HG02763 (cell line): ENCODE data around the gene EMID1.

ENCODE experiments used
- ATAC-seq: cut with Tn5 transposase; IDR thresholded peaks from one replicate; pipeline ENCODE4 v1.9.1; 2021; ENCODE audit warnings: mild to moderate bottlenecking, moderate library complexity; ENCODE audit not compliant: unreplicated experiment

Gene EMID1

GRCh38 chr22:29205594-29206371 lies at the start of gene EMID1:
TSS of gene EMID1 (plus strand) at chr22:29205896. CDS start at chr22:29206039, 143 bp downstream.
- no peak for ATAC-seq

GRCh38 chr22:29155966-29156365 lies 49.7 kb upstream of the EMID1 start:
- no peak for ATAC-seq

GRCh38 chr22:29156507-29156906 lies 49.2 kb upstream of the EMID1 start:
- no peak for ATAC-seq

GRCh38 chr22:29157759-29158535 lies 47.7 kb upstream of the EMID1 start:
- no peak for ATAC-seq

DNA sequence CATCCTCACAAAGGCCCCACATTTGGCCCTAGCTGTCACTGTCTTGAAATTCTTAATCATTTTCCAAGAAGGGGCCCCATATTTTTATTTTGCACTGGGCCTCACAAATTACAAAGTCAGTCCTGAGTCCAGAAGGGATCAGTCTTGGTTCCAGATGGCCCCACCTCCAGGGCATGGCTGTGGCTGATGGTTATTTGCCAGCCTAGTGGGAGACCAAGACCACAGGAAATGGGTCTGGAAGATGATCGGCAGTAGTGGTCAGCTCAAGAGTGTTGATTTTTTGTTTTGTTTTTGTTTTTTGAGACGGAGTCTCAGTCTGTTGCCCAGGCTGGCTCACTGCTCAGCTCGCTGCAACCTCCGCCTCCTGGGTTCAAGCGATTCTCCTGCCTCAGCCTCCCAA lies 47.1 kb upstream of the EMID1 start:
- no peak for ATAC-seq

- no peak for ATAC-seq
Measured at GRCh38 chr22:29163808-29164207, 41.9 kb upstream of the EMID1 start.

DNA sequence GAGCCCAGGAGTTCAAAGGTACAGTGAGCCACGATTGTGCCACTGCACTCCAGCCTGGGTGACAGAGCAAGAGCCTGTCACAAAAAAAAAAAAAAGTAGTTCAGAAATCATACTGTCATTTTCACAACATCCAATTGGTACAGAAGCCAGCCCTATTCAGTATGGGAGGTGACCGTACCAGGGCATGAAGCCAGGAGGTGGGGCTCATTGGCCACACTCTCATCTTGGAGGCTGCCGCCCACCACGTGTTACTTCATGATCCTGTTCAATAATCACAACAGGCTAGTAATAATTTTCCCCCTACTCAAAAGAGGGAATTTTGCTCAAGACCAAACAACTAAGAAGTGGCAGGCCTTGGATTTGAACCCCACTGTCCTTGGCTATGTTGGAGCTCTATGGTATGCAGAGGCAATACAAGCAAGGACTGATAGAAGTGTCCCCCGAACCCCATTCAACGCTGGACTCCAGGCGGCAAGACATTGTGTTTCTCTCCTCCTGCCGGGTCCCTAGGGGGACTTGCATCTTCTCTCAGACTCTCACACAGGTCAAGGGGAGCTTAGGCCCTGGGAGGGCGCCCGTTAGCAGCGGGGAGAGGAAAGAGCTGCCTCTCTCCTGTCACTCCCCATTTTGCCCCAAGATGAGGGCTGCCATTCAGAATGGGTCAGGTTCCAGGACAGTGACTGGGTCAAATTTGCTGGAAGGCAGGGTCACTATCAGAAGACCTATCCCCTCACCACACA lies 40.2 kb upstream of the EMID1 start:
- ATAC-seq: no peak

DNA sequence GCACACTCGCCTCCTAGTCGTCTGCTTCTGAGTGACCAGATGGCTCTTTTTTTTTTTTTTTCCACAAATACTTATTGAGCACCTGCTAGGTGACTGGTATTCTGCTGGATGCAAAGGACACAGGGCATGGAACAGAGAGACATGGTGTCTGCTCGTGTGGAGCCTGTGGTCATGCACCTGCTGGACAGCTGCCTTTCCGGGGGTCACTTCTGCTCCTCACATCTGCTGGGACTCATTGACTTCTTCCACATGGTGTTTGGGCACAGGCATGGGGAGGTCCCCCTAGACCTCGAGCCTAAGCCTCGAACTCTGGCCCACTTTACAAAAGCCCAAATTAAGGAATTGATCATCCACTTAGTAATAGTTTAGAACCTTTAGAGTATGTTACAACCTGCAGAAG lies 39.5 kb upstream of the EMID1 start:
- ATAC-seq: no peak

DNA sequence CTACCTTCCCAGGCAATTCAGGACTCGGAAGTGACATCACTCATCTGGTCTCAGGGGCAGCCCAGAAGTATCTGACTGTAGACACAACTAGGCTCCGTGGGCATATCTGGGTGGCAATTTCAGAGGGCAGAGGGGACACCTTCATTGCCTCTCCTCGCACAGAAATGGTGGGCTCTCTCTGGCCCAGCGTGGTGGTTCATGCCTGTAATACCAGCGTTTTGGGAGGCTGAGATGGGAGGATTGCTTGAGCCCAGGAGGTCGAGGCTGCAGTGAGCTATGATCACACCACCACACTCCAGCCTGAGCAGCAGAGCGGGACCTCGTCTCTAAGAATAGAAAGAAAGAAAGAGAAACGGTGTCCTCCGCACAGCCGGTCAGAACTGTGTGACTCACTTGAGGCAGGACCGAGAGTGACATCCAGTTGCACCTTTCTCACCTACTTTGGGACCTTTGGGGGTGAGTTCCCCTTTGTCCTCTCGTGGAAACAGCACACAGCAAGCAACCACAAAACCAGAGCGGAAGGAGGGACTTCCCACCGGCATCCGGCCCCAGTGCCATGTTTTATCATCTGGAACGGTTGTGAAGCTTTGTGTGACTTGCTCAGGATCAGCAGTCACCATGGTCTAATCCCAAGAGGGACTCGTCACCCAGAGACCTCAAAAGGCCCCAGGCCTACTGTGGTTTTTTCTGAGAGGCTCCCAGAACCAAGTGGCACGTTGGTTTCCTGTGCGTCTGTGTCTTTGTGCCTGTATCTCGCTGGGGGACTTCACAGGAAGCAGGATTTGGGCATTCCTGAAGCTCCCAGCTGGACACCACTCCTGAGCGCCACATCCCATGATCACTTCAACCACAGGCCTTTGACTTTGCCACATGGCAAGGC lies 38.4 kb upstream of the EMID1 start:
- ATAC-seq: peak; percentile 87

- ATAC-seq: no peak
Measured at GRCh38 chr22:29171721-29172120, 34.0 kb upstream of the EMID1 start.

DNA sequence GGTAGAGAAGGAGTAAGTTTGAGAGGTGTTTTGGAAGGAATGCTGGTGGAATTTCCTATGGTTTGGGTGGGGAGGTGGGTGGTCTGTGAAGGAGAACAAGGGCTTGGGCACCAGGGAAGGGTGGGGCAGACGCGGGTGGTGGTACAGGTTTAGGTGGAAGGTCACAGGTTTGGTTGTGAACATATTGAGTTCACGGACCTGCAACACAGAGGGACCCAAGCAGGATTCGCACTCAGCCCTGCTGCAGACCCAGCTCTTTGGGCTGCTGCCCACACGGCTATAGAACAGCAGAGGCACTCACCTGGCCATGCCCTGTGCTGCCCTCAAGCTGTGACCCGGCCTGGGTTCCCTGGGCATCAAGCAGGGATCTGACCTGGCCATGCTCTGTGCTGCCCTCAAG lies 33.5 kb upstream of the EMID1 start:
- ATAC-seq: no peak

DNA sequence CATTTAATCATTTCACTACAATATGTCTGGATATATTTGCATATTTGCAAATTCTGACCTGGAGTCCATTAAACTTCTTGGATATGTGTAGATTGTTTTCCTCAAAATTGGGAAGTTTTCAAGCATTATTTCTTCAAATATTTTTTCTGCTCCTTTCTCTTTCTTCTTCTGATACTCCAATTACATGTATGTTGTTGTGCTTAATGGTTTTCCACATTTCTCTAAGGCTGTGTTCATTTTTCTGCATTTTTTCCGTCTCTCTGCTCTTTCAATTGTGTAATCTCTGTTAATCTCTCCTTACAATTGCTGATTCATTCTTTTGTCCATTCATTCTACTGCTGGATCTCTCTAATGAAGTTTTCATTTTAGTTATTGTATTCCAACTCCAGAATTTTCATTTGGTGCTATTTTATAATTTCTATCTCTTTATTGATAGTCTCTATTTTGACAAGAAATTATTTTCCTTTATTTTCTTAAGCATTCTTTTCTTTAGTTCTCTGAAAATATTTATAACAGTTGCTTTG lies 30.3 kb upstream of the EMID1 start:
- no peak for ATAC-seq

DNA sequence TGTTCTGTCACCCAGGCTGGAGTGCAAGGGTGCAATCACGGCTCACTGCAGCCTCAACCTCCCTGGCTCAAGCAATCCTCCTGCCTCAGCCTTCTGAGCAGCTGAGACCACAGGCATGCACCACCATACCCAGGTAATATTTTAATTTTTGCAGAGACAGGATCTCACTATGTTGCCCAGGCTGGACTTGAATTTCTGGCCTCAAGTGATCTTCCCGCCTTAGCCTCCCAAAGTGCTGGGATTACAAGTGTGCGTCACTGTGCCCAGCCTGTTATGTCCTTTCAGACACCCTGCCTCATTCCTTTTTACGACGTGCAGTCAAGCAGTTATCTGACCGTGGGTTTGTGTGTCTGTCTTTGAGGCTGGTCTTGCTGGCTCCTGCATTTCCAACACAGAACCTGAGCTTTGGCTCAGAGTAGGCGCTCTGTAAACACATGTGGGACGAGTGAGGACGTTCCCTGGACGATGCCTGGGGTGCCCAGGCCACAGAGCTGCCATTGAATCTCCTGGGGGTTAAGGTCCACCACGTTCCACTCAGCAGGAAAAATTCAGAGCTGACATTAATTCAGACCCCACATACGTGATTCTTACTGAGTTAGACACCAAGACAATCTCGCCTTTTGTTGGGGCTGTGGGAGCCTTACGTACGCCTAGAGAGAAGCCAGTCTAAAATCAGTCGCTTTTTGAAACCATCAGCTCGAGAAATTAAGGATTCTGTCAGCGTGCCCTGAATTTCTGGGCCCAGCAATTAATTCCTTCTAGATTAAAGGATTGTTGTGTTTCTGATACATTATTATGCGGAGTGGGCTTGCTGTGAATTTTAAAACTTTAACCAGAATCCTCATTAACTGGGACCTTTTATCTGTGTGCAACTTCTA lies 21.5 kb upstream of the EMID1 start:
- no peak for ATAC-seq

GRCh38 chr22:29184849-29185490 lies 20.7 kb upstream of the EMID1 start:
- no peak for ATAC-seq

- ATAC-seq: no peak
Measured at GRCh38 chr22:29186302-29186701, 19.4 kb upstream of the EMID1 start.

DNA sequence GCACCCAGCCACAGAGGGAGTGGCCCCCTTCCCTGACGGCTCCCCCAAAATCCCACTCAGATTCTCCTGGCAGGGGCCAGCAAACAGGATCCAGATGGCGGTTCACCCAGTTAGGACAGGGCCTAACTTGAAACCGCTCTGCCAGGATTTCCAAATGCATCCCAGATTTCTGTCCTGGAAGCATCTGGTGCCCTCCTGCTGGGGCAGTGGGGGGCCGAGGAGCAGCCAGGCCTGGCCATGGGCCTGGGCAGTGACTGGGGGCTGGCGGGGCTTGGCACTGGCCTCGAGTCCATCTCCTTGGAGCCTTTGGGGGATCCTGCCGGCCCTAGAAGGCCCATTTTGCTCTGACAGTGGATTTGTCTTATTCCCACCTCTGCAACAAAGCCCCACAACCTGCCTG lies 17.9 kb upstream of the EMID1 start:
- no peak for ATAC-seq

- no peak for ATAC-seq
Measured at GRCh38 chr22:29190051-29190450, 15.6 kb upstream of the EMID1 start.

DNA sequence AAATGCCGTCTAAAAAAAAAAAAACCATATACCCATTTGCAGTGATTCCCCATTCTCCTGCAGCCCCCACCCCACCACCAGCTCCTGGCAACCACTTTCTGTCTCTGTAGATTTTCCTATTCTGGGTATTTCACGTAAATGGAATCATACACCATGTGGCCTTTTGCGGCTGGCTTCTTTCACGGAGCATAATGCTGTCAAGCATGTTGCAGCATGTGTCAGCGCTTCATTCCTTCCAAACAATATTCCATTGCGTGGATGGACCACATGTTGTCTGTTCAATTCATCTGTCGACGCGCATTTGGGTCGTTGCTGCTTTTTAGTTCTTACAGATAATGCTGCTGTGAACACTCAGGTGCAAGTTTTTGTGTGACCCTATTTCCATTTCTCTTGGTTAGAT lies 14.8 kb upstream of the EMID1 start:
- ATAC-seq: no peak

DNA sequence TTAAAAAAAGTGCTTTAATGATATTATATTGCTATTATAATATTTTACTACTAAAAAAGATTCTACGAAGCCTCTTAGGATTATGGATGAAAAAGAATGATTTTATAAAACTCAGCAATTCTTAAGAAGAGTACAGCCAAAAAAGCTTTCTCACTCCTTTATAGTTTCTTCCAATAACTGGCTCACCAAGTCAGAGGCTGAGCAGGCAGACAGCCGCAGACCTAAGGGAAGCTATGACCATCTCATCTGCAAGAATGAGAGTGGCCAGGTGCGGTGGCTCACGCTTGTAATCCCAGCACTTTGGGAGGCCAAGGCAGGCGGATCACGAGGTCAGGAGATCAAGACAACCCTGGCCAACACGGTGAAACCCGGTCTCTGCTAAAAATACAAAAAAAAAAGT lies 12.7 kb upstream of the EMID1 start:
- ATAC-seq: no peak
